Small intestine (tissue), 16 donors: Measurements from ENCODE around the gene PAPOLB. TPM values are rescaled to one million over a fixed set of nuclear protein-coding genes. Genes with fewer than 3 reads are reported as not detected.

ENCODE experiments used
- DNase-seq, 2 donors: peaks; one replicate each; pipeline versions ENCODE4 v3.0.0 to v3.0.0-alpha.2; 2013
- FAIRE-seq: peaks from 2 replicates; lab custom pipeline; 2012; peaks lifted over from hg19 to GRCh38; lab: Jason Lieb, UNC
- H3K27ac ChIP-seq, 3 donors: one replicate each; pipeline ENCODE4 v1.5.1; 2013; ENCODE audit warnings: low read length in 2 of 3, mild to moderate bottlenecking in 2 of 3, control low read depth in 1 of 3, inconsistent platforms in 1 of 3, low read depth in 1 of 3, moderate library complexity in 1 of 3
- H3K27me3 ChIP-seq, 3 donors: one replicate each; pipeline ENCODE4 v1.6.1; 2013; ENCODE audit warnings: low read length in 3 of 3, inconsistent platforms in 1 of 3; ENCODE audit not compliant: control insufficient read depth in 3 of 3, insufficient read depth in 3 of 3
- H3K36me3 ChIP-seq, 3 donors: one replicate each; pipeline ENCODE4 v1.6.1; 2013; ENCODE audit warnings: low read length in 3 of 3, inconsistent platforms in 1 of 3, low read depth in 1 of 3, mild to moderate bottlenecking in 1 of 3, moderate library complexity in 1 of 3; ENCODE audit not compliant: control insufficient read depth in 3 of 3, insufficient read depth in 2 of 3
- H3K4me1 ChIP-seq, 3 donors: one replicate each; pipeline ENCODE4 v1.6.1; 2013; ENCODE audit warnings: low read length in 2 of 3, inconsistent platforms in 1 of 3, low read depth in 1 of 3, mild to moderate bottlenecking in 1 of 3, moderate library complexity in 1 of 3; ENCODE audit not compliant: control insufficient read depth in 3 of 3, insufficient read depth in 2 of 3
- H3K4me3 ChIP-seq, 3 donors: one replicate each; pipeline ENCODE4 v1.5.1; 2013; ENCODE audit warnings: low read length in 3 of 3, control low read depth in 1 of 3, inconsistent platforms in 1 of 3, low read depth in 1 of 3, mild to moderate bottlenecking in 1 of 3, moderate library complexity in 1 of 3
- H3K9me3 ChIP-seq, 2 donors: one replicate each; pipeline ENCODE4 v1.6.1; 2013; ENCODE audit warnings: low read depth in 1 of 2, low read length in 1 of 2; ENCODE audit not compliant: control insufficient read depth in 2 of 2, insufficient read depth in 1 of 2
- WGBS, 3 donors: extraction: QIAGEN DNeasy Blood & Tissue Kit; methylation state at CpG; one replicate each; pipeline ENCODE4 v1.1.7; 2013; 5-methylcytosine and 5-hydroxymethylcytosine counted together
- long read RNA-seq, 10 donors: transcript quantifications; one replicate each; lab custom pipeline, GENCODE V29; 2026
- polyA plus RNA-seq, 4 donors: library from polyadenylated mRNA; stranded (reverse) in 3 of 4; unstranded in 1 of 4; fragments of 200-250 nt in 3 of 4; fragments of 120-200 nt in 1 of 4; gene quantifications; one replicate each; pipeline versions ENCODE4 v1.2.1 to v1.2.3, GENCODE V29; 2013
- donor health status: healthy with polysubstance abuse.
- donor health status: control.
- donor health status: control.
- donor health status: Bipolar disorder and iron deficiency.
- donor health status: healthy.

Gene PAPOLB
- polyA plus RNA-seq: under 1 TPM in 1 of 4 donors, not detected in 3; 0.03 TPM
- long read RNA-seq, donor 1: 0 reads
- long read RNA-seq, donor 2: 0 reads
- long read RNA-seq, donor 3: 0 reads
- long read RNA-seq, donor 4: 0 reads
- long read RNA-seq, donor 5: 0 reads
- long read RNA-seq, donor 6: 0 reads
- long read RNA-seq, donor 7, full-length matches to known transcripts: 1 of 1 reads
- long read RNA-seq, donor 7, partial matches to known transcripts: 0 of 1 reads
- long read RNA-seq, donor 7, other reads (novel, unspliced or antisense): 0 of 1 reads
- long read RNA-seq, donor 8: 0 reads
- long read RNA-seq, donor 9: 0 reads
- long read RNA-seq, donor 10: 0 reads

DNA sequence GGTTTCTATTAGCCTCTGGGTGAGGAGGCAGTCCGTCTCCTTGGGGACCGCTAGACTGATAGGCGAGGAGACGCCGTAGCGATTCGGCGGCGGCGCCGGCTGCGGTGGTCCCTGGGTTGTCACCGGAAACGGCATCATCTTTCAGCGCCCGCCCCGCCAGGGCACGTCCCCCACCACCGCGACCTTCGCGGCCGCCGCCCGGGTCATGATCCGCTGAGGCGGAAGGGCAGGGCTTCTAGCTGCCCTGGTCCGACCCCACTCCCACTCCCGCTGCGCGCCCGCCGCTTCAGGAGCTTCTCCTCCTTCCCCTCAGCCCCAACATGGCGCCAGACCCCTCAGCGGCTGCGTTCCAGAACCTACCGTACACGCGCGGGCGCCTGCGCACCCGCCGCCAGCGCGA, at the start of gene PAPOLB:
PAPOLB (minus strand) TSS at position 358 of the 400 bp plus-strand sequence; CDS start at position 138, 220 bp downstream.
- Histone ChIP-seq H3K4me1 (no peaks in the 10 kb centered on the region), H3K36me3 (no peaks in the 10 kb centered on the region), H3K9me3 (no peaks in the 10 kb centered on the region), H3K4me3 (peak within 1 kb of the TSS in 1 of 3 donors; percentile 22), H3K27ac (no peak within 1 kb of the TSS), H3K27me3 (peaks cover 0 to 20% (median 0%) of the 10 kb centered on the region in 3 donors)
- DNase-seq: peak in 1 of 2 donors; percentile 11
- no peak for FAIRE-seq
- 22 to 47% (median 38%) methylated on average over 41 to 46 of the region's 46 CpGs for WGBS, 3 donors

DNA sequence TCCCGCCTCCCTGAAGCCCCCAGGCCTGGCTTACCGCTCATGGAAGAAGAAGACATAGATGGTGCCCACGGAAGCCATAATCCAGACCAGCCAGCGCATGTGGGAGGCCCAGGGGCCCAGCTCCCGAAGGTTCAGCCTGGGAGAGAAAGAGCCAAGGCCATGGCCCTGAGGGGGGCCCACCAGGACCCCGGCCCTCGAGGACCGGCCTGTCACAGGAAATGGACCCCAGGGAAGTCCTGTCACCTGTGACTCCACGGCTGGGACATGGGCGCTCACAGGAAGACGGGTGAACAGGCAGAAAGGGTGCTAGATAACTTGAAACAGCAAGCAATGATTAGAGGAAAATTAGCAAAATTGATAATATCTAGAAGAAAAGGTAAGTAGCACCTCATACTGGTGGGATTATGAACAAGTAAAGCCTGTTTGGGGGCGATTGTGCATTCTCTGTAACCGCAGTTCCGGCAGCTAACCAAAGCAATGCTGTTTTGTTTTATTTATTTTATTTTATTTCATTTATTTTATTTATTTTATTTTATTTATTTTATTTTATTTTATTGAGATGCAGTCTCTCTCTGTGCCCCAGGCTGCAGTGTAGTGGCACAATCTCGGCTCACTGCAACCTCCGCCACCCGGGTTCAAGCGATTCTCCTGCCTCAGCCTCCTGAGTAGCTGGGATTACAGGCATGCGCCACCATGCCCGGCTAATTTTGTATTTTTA, 49.4 kb upstream of the PAPOLB start:
- Histone ChIP-seq H3K27ac (no peak overlapping the region), H3K4me1 (no peaks in the 10 kb centered on the region), H3K27me3 (peaks cover 0 to 2% (median 0%) of the 10 kb centered on the region in 3 donors), H3K4me3 (no peak overlapping the region), H3K36me3 (no peaks in the 10 kb centered on the region), H3K9me3 (no peaks in the 10 kb centered on the region)
- DNase-seq (no peak), FAIRE-seq (no peak)
- WGBS, 3 donors: 78 to 87% (median 81%) methylated on average over 18 to 20 of the region's 20 CpGs

DNA sequence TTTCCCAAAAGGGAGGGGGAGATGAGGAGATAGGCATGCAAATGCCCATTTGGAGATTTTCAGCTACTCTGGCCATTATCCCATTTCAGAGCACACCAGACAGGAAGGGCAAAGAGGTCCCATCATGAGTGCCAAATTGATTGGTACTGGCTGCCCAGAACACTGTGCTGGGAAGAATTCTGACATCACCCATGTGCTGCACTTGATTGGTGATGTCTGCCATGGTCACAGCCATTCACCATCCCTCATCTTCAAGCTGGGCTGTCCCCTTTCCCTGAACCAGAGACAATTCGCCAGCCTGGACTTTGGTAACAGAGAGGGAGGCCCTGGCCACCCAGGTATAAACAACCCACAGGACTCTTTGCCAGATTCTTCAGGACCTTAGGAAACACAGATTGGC, 44.9 kb upstream of the PAPOLB start:
- FAIRE-seq: no peak
- Histone ChIP-seq H3K4me1 (no peaks in the 10 kb centered on the region), H3K4me3 (no peak overlapping the region), H3K27ac (no peak overlapping the region), H3K27me3 (peaks cover 0 to 6% (median 3%) of the 10 kb centered on the region in 3 donors), H3K36me3 (no peaks in the 10 kb centered on the region), H3K9me3 (no peaks in the 10 kb centered on the region)
- WGBS, 3 donors: 44 to 70% (median 50%) methylated on average over 1 of the region's 1 CpG
- no peak for DNase-seq

DNA sequence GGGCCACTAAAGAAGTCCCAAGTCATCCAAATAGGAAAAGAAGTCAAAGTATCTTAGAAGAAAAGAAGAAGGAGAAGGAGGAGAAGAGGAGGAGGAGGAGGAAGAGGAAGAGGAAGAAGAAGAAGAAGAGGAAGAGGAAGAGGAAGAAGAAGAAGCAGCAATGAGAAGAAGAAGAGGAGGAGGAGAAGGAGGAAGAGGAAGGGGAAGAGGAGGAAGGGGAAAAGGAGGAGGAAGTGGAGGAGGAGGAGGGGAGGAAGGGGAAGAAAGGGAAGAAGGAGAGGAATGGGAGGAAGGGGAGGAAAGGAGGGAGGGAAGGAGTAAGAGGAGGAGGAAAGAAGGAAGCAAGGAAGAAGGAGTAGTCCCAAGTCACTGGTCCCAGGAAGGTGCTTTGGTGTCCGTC, 43.3 kb upstream of the PAPOLB start:
- Histone ChIP-seq H3K9me3 (no peaks in the 10 kb centered on the region), H3K36me3 (no peaks in the 10 kb centered on the region), H3K27ac (no peak overlapping the region), H3K4me1 (no peaks in the 10 kb centered on the region), H3K27me3 (peaks cover 0 to 6% (median 3%) of the 10 kb centered on the region in 3 donors), H3K4me3 (no peak overlapping the region)
- FAIRE-seq: no peak
- DNase-seq: no peak
- WGBS, 3 donors: 63 to 85% (median 63%) methylated on average over 1 of the region's 1 CpG

DNA sequence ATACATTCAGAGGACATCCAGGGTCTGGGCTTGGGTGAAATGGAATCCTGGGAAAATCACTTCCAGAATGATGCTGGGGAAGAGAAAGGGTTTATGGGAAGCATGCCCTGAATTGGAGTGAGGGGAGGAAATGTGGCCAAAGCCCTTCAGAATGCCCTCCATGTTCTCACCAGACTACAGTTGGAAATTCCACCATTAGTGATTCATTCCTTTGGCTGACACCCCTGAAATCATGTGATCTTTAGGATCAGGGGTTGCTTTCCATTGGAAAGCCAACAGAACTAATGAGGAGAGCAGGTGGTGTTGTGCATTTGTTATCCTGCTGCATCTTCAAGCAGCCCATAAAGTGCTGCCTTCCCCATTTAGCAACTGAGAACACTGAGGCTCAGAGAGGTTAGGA, 42.5 kb upstream of the PAPOLB start:
- H3K9me3 ChIP-seq: no peaks in the 10 kb centered on the region
- no peak overlapping the region for H3K27ac ChIP-seq
- H3K4me3 ChIP-seq: no peak overlapping the region
- DNase-seq (no peak), FAIRE-seq (no peak)
- H3K36me3 ChIP-seq: no peaks in the 10 kb centered on the region
- H3K27me3 ChIP-seq: peaks cover 0 to 6% (median 3%) of the 10 kb centered on the region in 3 donors
- H3K4me1 ChIP-seq: no peaks in the 10 kb centered on the region

DNA sequence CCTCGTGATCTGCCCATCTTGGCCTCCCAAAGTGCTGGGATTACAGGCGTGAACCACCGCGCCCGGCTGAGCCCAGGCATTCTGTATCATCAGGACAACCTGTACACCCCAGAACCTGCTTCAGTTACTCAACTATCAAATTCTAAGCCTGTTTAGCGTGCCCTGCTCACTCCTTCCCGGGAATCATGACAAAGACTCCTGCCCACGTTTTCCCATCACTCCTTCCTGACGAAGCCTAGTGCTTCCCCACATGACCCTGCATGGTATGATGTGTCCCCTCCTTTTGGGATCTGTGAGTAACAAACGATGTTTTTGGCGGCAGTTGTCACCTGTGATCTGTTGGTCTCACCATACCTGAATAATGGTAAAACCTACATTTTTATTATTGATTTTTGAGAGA, 33.9 kb upstream of the PAPOLB start:
- Histone ChIP-seq H3K27ac (no peak overlapping the region), H3K36me3 (no peaks in the 10 kb centered on the region), H3K27me3 (no peaks in the 10 kb centered on the region), H3K4me3 (no peak overlapping the region), H3K4me1 (no peaks in the 10 kb centered on the region), H3K9me3 (peaks cover 0 to 7% of the 10 kb centered on the region in 2 donors)
- 81 to 85% (median 83%) methylated on average over 11 of the region's 11 CpGs for WGBS, 3 donors
- FAIRE-seq: no peak
- no peak for DNase-seq

DNA sequence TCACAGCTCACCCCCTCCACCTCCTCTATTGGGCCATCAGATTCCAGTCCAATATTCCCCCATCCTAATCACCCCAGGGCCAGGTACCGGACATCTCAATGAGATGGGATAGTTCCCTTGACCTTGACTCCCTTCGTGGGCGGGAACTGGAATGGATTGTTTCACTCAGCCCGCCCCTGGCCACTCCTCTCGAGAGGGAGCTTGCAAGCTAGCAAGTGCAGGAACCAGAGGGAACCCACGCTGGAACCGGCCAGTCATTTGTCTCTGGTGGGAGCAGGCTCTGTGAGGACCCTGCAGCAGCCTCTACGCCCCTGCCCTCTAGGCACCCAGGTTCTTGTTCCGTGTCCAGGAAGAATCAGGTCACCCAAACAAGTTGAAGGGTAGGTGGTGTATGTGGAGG, 32.7 kb upstream of the PAPOLB start:
- FAIRE-seq (no peak), DNase-seq (no peak)
- 87 to 89% (median 88%) methylated on average over 9 of the region's 9 CpGs for WGBS, 3 donors

DNA sequence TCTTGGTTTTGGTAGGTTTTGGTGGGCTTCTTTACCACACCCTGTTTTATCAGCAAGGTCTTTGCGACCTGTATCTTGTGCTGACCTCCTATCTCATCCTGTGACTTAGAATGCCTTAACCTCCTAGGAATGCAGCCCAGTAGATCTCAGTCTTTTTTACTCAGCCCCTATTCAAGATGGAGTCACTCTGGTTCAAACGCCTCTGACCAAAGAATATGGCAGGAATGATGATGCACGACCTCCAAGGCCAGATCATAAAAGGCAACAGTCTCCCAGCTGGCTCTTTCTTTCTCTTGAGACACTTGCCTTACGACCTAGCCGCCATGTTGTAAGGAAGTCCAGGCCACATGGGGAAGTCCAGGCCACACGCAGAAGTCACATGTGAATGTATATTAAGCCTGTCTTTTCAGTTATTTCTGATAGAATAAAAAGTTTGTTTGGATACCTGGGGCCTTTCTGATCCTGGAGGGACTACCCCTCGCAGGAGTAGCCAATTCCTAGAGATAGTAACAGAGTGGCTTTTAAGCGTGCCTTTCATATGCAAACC, 32.2 kb upstream of the PAPOLB start:
- Histone ChIP-seq H3K27me3 (no peaks in the 10 kb centered on the region), H3K27ac (no peak overlapping the region), H3K36me3 (no peaks in the 10 kb centered on the region), H3K4me1 (no peaks in the 10 kb centered on the region), H3K4me3 (no peak overlapping the region), H3K9me3 (peaks cover 0 to 7% of the 10 kb centered on the region in 2 donors)
- FAIRE-seq: no peak
- no peak for DNase-seq
- 74 to 83% (median 79%) methylated on average over 8 of the region's 8 CpGs for WGBS, 3 donors

More for the DNA sequence above, 32.7 kb upstream of the PAPOLB start:
- Histone ChIP-seq H3K27ac (no peak overlapping the region), H3K36me3 (no peaks in the 10 kb centered on the region), H3K9me3 (peaks cover 0 to 7% of the 10 kb centered on the region in 2 donors), H3K4me3 (no peak overlapping the region), H3K4me1 (no peaks in the 10 kb centered on the region), H3K27me3 (no peaks in the 10 kb centered on the region)
